Type B pancreatic cell (in vitro differentiated cells): ENCODE measurements around the gene PAQR9. TPM values are rescaled to one million over a fixed set of nuclear protein-coding genes. Genes with fewer than 3 reads are reported as not detected.

Source experiments
- DNase-seq: peaks from one replicate; pipeline ENCODE4 v3.0.0; 2021; ENCODE audit warnings: mixed read lengths; ENCODE audit not compliant: unreplicated experiment; ENCODE audit errors: extremely low spot score
- H3K27ac Mint-ChIP-seq: 2 replicates; pipeline ENCODE4 v1.8.0; 2021; ENCODE audit warnings: mild to moderate bottlenecking, mixed read lengths
- H3K27me3 Mint-ChIP-seq: 2 replicates; pipeline ENCODE4 v1.8.0; 2021; ENCODE audit warnings: mixed read lengths
- H3K36me3 Mint-ChIP-seq: 2 replicates; pipeline ENCODE4 v1.8.0; 2021; ENCODE audit warnings: mixed read lengths
- H3K4me1 Mint-ChIP-seq: one replicate; pipeline ENCODE4 v1.8.0; 2021; ENCODE audit warnings: mixed read lengths; ENCODE audit not compliant: unreplicated experiment
- H3K4me3 Mint-ChIP-seq: 2 replicates; pipeline ENCODE4 v1.8.0; 2021; ENCODE audit warnings: mild to moderate bottlenecking, mixed read lengths
- H3K9me3 Mint-ChIP-seq: 2 replicates; pipeline ENCODE4 v1.8.0; 2021; ENCODE audit warnings: mixed read lengths
- total RNA-seq: library from RNA; stranded (reverse); gene quantifications from 2 replicates; pipeline ENCODE4 v1.2.1, GENCODE V29; 2021; ENCODE audit warnings: low replicate concordance
- TF ChIP-seq, protein P1 (sequence below): fragments of 200-600 bp; sonication (generic); conservative IDR thresholded peaks from 2 replicates; pipeline ENCODE4 v1.5.0; 2021; ENCODE audit warnings: antibody characterized with exemption, mild to moderate bottlenecking

The PAQR9 gene
- total RNA-seq, 1 donor from 2014 or later, result 0.58 TPM

DNA sequence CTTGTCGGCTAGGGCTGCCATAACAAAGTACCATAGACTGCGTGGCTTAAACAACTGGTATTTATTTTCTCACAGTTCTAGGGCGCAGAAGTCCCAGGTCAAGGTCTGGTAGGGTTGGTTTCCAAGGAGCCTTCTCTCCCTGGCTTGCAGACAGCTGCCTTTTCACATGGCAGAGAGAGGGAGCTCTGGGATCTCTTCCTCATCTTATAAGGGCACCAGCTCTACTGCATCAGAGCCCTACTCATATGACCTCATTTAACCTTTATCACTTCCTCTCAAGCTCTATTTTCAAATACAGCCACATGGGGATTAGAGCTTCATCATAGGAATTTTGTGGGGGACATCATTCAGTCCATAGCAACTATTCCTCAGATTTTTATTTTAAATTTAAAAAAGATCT, 17.6 kb upstream of the PAQR9 start:
- no peak overlapping the region for H3K4me3 Mint-ChIP-seq
- peaks cover 7% of the 10 kb centered on the region for H3K4me1 Mint-ChIP-seq
- H3K36me3 Mint-ChIP-seq, result no peaks in the 10 kb centered on the region
- no peaks in the 10 kb centered on the region for H3K9me3 Mint-ChIP-seq
- H3K27me3 Mint-ChIP-seq, result peaks cover 10% of the 10 kb centered on the region
- TF ChIP-seq, protein P1, sequence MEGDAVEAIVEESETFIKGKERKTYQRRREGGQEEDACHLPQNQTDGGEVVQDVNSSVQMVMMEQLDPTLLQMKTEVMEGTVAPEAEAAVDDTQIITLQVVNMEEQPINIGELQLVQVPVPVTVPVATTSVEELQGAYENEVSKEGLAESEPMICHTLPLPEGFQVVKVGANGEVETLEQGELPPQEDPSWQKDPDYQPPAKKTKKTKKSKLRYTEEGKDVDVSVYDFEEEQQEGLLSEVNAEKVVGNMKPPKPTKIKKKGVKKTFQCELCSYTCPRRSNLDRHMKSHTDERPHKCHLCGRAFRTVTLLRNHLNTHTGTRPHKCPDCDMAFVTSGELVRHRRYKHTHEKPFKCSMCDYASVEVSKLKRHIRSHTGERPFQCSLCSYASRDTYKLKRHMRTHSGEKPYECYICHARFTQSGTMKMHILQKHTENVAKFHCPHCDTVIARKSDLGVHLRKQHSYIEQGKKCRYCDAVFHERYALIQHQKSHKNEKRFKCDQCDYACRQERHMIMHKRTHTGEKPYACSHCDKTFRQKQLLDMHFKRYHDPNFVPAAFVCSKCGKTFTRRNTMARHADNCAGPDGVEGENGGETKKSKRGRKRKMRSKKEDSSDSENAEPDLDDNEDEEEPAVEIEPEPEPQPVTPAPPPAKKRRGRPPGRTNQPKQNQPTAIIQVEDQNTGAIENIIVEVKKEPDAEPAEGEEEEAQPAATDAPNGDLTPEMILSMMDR, result no peak
- H3K27ac Mint-ChIP-seq, result no peak overlapping the region
- DNase-seq, result no peak

DNA sequence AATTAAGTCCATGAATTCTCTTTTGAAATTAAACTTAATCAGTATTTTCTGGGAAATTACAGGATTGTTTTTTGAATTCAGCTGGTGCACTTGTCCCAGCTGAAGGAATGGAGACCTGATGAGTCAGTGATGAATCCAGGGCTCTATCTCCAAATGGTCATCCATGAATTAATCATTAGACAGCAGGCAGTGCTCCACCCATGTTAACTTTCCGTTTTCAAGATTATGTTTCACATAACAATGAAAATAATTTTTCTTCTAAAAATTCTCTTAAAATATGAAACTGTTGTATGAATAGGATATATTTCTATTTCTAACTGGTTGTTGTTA, 13.9 kb upstream of the PAQR9 start:
- TF ChIP-seq, protein P1, result no peak
- DNase-seq, result no peak
- Mint-ChIP-seq H3K27me3 (peaks cover 9% of the 10 kb centered on the region), H3K27ac (no peak overlapping the region), H3K4me1 (peaks cover 7% of the 10 kb centered on the region), H3K4me3 (no peak overlapping the region), H3K36me3 (no peaks in the 10 kb centered on the region), H3K9me3 (no peaks in the 10 kb centered on the region)

DNA sequence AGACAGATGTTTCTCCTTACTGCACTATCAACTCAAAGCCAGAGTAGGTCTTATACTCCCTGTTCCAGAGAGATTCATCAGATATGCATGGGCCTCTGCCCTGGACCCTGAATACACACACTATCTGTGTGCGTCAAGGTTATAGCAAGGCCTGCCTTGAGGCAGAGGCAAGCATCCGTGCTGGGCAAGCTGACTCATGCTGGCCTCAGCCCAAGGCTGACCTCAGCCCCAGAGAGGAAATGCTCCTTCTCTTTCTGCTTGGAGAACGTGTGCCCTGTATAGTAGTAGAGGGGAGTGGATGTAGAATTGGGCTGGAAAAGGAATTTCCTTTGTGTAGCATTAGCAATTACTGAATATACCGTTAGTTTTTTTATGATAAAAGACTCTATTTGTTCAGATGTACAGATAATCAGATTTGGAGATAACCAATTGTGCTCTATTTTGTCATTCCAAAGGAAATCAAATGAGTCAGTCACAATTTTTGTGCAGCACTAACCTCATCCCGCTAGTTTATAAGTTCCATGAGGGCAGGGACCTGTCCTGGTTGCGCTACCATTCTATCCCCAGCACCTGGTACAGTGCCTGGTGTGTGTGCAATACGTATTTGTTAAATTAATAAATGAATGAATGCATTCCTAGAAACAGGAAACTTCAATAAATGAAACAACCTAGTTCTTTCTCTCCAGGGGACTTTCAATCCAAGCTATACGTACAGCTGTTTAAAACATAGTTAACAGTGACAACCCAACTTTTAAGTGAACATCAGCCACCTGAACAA, 13.3 kb upstream of the PAQR9 start:
- Mint-ChIP-seq H3K4me1 (peaks cover 7% of the 10 kb centered on the region), H3K36me3 (no peaks in the 10 kb centered on the region), H3K4me3 (no peak overlapping the region), H3K9me3 (no peaks in the 10 kb centered on the region), H3K27ac (no peak overlapping the region), H3K27me3 (peaks cover 10% of the 10 kb centered on the region)
- no peak for DNase-seq
- TF ChIP-seq, protein P1, result no peak

DNA sequence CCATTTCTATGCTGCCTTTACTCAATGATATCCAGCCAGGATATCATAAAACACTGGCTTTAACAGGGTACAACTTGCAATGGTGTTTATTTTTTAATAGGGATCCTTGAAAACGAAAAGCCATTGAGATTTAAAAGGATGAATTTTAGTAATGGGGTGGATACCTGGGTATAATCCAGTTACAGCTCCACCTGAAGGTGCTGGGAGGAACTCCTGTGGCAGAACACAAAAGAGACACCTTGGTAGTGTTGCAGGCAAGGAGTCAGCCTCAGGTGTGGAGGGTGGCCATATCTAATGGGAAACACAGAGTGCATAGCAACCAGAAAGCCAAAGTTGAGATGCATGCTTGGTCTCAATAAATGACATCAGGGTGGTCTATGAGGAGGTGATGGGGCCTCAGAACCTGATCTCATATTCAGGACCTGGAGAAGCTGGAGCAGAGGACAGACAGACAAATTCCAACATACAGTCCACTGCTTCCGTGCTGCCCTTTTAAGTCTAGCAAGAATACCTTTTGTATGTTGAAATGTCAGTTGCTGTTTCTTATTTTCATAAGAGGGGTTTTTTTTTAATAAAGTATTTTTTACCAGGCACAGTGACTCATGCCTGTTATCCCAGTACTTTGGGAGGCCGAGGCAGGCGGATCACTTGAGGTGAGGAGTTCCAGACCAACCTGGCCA, 12.0 kb upstream of the PAQR9 start:
- no peak for DNase-seq
- TF ChIP-seq, protein P1, result no peak
- H3K4me1 Mint-ChIP-seq, result peaks cover 6% of the 10 kb centered on the region
- H3K27ac Mint-ChIP-seq, result no peak overlapping the region
- H3K4me3 Mint-ChIP-seq, result no peak overlapping the region
- H3K27me3 Mint-ChIP-seq, result peaks cover 15% of the 10 kb centered on the region
- no peaks in the 10 kb centered on the region for H3K36me3 Mint-ChIP-seq
- no peaks in the 10 kb centered on the region for H3K9me3 Mint-ChIP-seq

DNA sequence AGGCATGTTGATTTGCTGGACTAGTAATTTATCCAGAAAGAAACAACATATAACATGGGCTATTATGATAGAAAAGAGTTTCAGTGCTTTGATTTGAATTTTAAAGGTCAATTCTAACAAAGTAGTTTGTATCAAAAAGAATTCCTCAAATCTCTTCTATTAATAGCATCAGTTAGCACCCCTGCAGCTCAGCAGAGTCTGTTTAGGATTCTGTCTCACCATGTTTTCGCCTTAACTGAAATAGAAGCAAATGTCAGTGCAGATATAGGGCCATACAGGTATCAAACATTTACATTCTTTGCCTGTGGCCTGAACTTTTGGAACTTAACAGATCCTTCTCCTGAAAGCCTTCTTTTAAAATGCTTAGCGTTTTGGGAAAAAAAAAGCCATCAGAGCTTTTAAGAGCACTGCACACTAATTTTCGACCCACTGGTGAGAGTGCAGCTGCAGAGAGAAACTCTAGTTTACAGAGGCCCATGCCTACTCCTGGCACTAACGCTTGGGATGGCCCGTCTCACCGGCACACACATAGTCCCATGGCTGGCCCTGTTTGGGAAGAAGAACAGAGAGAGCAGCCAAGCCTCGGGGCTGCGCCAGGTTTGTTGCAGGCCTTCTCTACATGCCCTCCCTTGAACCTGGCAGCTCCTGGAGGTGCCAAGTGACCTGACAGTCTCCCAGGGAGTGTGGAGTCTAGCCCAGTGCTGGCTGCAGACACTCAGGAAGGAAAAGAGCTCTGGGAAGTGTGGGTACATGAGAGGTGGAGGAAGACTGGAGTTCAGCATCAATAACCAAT, 9.9 kb upstream of the PAQR9 start:
- Mint-ChIP-seq H3K27me3 (peaks cover 22% of the 10 kb centered on the region), H3K36me3 (no peaks in the 10 kb centered on the region), H3K4me1 (peaks cover 4% of the 10 kb centered on the region), H3K9me3 (no peaks in the 10 kb centered on the region), H3K4me3 (no peak overlapping the region), H3K27ac (no peak overlapping the region)
- no peak for DNase-seq
- TF ChIP-seq, protein P1, result no peak
